CD14-positive monocyte (primary cell): ENCODE measurements around the gene MMP1. TPM values are rescaled to one million over a fixed set of nuclear protein-coding genes. Genes with fewer than 3 reads are reported as not detected.

Experiments
- DNase-seq, 3 donors: peaks; one replicate each; pipeline ENCODE4 v3.0.0-alpha.2; 2011 to 2022
- H2AFZ ChIP-seq: 2 replicates; pipeline ENCODE4 v1.6.0; 2012; ENCODE audit warnings: mild to moderate bottlenecking, low read depth, low read length, inconsistent platforms; ENCODE audit not compliant: insufficient read depth, poor library complexity, severe bottlenecking
- H3K27ac ChIP-seq, 2 donors: 1 replicate in 1 of 2; 2 replicates in 1 of 2; pipeline ENCODE4 v1.5.1; 2012 to 2013; ENCODE audit warnings: low read length in 2 of 2, control low read depth in 1 of 2, inconsistent platforms in 1 of 2, low read depth in 1 of 2, mild to moderate bottlenecking in 1 of 2
- H3K27me3 ChIP-seq, 2 donors: one replicate each; pipeline versions ENCODE4 v1.6.0 to v1.6.1; 2011 to 2013; ENCODE audit warnings: low read length in 2 of 2; ENCODE audit not compliant: control insufficient read depth in 2 of 2, insufficient read depth in 2 of 2
- H3K36me3 ChIP-seq, 2 donors: replicated peaks in 1 of 2; 1 replicate in 1 of 2; 2 replicates in 1 of 2; pipeline versions ENCODE4 v1.5.1 to v1.6.1; 2012 to 2013; ENCODE audit warnings: low read length in 2 of 2, control low read depth in 1 of 2, inconsistent platforms in 1 of 2, mild to moderate bottlenecking in 1 of 2; ENCODE audit not compliant: insufficient read depth in 2 of 2, control insufficient read depth in 1 of 2
- H3K4me1 ChIP-seq, 2 donors: 1 replicate in 1 of 2; 2 replicates in 1 of 2; pipeline versions ENCODE4 v1.5.1 to v1.6.1; 2012 to 2013; ENCODE audit warnings: low read length in 2 of 2, control low read depth in 1 of 2, inconsistent platforms in 1 of 2, mild to moderate bottlenecking in 1 of 2, moderate library complexity in 1 of 2; ENCODE audit not compliant: insufficient read depth in 2 of 2, control insufficient read depth in 1 of 2
- H3K4me2 ChIP-seq: replicated peaks from 2 replicates; pipeline ENCODE3; 2012; ENCODE audit warnings: low read length, moderate library complexity, mild to moderate bottlenecking; ENCODE audit not compliant: poor library complexity, severe bottlenecking; ENCODE audit errors: extremely low read depth
- H3K4me3 ChIP-seq, 3 experiments: fragments of 200-600 bp in 1 of 3; sonication (generic) in 1 of 3; replicated peaks in 1 of 3; 1 replicate in 2 of 3; 2 replicates in 1 of 3; pipeline ENCODE4 v1.5.1; 2011 to 2013; ENCODE audit warnings: low read length in 3 of 3, mild to moderate bottlenecking in 3 of 3, control low read depth in 2 of 3, low read depth in 2 of 3, inconsistent platforms in 1 of 3, moderate library complexity in 1 of 3
- H3K79me2 ChIP-seq: 2 replicates; pipeline ENCODE4 v1.6.0; 2012; ENCODE audit warnings: mild to moderate bottlenecking, control low read depth, inconsistent platforms, low read length, moderate library complexity; ENCODE audit not compliant: insufficient read depth
- H3K9ac ChIP-seq: 2 replicates; pipeline ENCODE4 v1.6.0; 2017; ENCODE audit warnings: low read length, mild to moderate bottlenecking; ENCODE audit not compliant: insufficient read depth, poor library complexity, severe bottlenecking
- H3K9me3 ChIP-seq, 2 donors: replicated peaks in 1 of 2; 1 replicate in 1 of 2; 2 replicates in 1 of 2; pipeline versions ENCODE4 v1.5.1 to v1.6.1; 2012 to 2013; ENCODE audit warnings: low read length in 2 of 2, control low read depth in 1 of 2; ENCODE audit not compliant: control insufficient read depth in 1 of 2, insufficient read depth in 1 of 2
- H4K20me1 ChIP-seq: 2 replicates; pipeline ENCODE4 v1.6.0; 2012; ENCODE audit warnings: mild to moderate bottlenecking, low read length, control low read depth, moderate library complexity; ENCODE audit not compliant: insufficient read depth
- H3K27ac Mint-ChIP-seq, 7 donors: one replicate each; pipeline ENCODE4 v1.8.0; 2020; ENCODE audit warnings: mild to moderate bottlenecking in 7 of 7, mixed read lengths in 7 of 7, moderate library complexity in 6 of 7, inconsistent platforms in 2 of 7
- H3K27me3 Mint-ChIP-seq, 3 donors: one replicate each; pipeline ENCODE4 v1.8.0; 2021 to 2022; ENCODE audit warnings: low read depth in 3 of 3, mild to moderate bottlenecking in 3 of 3, mixed read lengths in 3 of 3, moderate library complexity in 3 of 3, inconsistent platforms in 1 of 3
- H3K36me3 Mint-ChIP-seq, 2 donors: one replicate each; pipeline ENCODE4 v1.8.0; 2020; ENCODE audit warnings: mixed read lengths in 2 of 2, inconsistent platforms in 1 of 2, mild to moderate bottlenecking in 1 of 2
- H3K4me1 Mint-ChIP-seq: one replicate; pipeline ENCODE4 v1.8.0; 2020; ENCODE audit warnings: mild to moderate bottlenecking, mixed read lengths
- H3K4me3 Mint-ChIP-seq, 2 donors: one replicate each; pipeline ENCODE4 v1.8.0; 2020; ENCODE audit warnings: mild to moderate bottlenecking in 2 of 2, mixed read lengths in 2 of 2, moderate library complexity in 1 of 2
- H3K9me3 Mint-ChIP-seq, 7 donors: one replicate each; pipeline ENCODE4 v1.8.0; 2020 to 2022; ENCODE audit warnings: mixed read lengths in 7 of 7, mild to moderate bottlenecking in 6 of 7, moderate library complexity in 6 of 7, inconsistent platforms in 2 of 7
- CTCF ChIP-seq: fragments of 200-600 bp; IDR thresholded peaks from one replicate; pipeline ENCODE4 v1.8.0; 2022; ENCODE audit warnings: antibody characterized with exemption, mild to moderate bottlenecking
- WGBS: methylation state at CpG from one replicate; pipeline ENCODE4 v1.1.5; 2013; ENCODE audit warnings: missing lambda C conversion rate; ENCODE audit not compliant: insufficient coverage; 5-methylcytosine and 5-hydroxymethylcytosine counted together
- intact Hi-C, 2 donors: fragments of 100-400 bp; cut with micrococcal nuclease; formaldehyde crosslinking; loops; one replicate each; pipeline versions ENCODE4 v1.15.0 to v1.15.1; 2023
- polyA plus RNA-seq, 3 donors: library from polyadenylated mRNA; depleted of rRNA in 1 of 3; unstranded in 2 of 3; stranded (reverse) in 1 of 3; fragments of 300-500 nt in 2 of 3; fragments of >200 nt in 1 of 3; fragmentation: Illumina TruSeq in 2 of 3; gene quantifications; 1 replicate in 2 of 3; 2 replicates in 1 of 3; pipeline ENCODE4 v1.2.3, GENCODE V29; 2012 to 2021

MMP1 gene
- polyA plus RNA-seq, 3 donors: not detected

DNA sequence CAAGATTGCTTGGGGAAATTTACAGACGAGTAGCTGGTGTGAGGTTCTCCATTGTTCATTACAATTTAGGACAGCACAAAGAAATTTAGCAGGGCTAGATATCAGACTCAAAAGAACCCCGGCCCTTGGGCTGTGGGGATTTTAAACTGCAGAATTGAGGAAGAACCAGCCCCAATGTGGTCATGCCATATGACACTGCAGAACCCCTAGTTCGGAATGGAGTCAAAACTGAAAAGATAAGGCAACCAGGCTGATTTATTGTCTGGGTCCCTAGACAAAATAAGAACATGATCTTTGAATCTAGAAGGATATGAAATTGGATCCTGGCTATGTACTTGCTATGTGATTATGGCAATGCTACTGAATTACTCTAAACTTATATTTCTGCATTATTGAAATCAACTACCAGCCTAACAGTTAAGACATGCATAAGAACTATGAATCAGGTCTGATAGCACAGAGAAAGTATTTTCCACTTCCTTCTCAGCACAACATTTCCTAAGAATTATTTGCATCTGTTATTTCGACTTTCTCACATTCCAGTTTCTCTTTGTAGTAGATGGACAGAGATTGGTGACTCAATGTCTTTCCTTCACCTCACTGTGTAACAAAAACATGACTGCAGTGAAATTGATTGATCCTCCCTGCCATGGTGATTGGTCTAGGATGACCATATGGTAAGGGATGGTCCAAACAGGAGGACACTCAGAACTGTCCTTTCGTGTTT is 32.2 kb upstream of the MMP1 start:
- peaks cover 22 to 32% of the 10 kb centered on the region in 2 donors for H3K27me3 ChIP-seq
- no peak overlapping the region for H3K27ac Mint-ChIP-seq
- H3K79me2 ChIP-seq: no peaks in the 10 kb centered on the region
- peaks cover 4 to 7% of the 10 kb centered on the region in 2 donors for H3K9me3 ChIP-seq
- no peaks in the 10 kb centered on the region for H3K36me3 Mint-ChIP-seq
- peaks cover 0 to 8% (median 0%) of the 10 kb centered on the region in 7 donors for H3K9me3 Mint-ChIP-seq
- H3K4me3 ChIP-seq: no peak overlapping the region
- intact Hi-C loops: no loop called here
- H3K27me3 Mint-ChIP-seq: peaks cover 29 to 37% (median 30%) of the 10 kb centered on the region in 3 donors
- H3K9ac ChIP-seq: no peak overlapping the region
- no peaks in the 10 kb centered on the region for H3K4me1 Mint-ChIP-seq
- no peak overlapping the region for H3K4me2 ChIP-seq
- H3K27ac ChIP-seq: no peak overlapping the region
- no peak for DNase-seq
- no peaks in the 10 kb centered on the region for H4K20me1 ChIP-seq
- H3K4me3 Mint-ChIP-seq: peak overlapping the region in 1 of 2 donors; percentile 49
- 39% methylated on average over 3 of the region's 5 CpGs for WGBS
- H2AFZ ChIP-seq: no peak overlapping the region
- no peaks in the 10 kb centered on the region for H3K36me3 ChIP-seq
- TF ChIP-seq CTCF: no peak
- no peaks in the 10 kb centered on the region for H3K4me1 ChIP-seq

DNA sequence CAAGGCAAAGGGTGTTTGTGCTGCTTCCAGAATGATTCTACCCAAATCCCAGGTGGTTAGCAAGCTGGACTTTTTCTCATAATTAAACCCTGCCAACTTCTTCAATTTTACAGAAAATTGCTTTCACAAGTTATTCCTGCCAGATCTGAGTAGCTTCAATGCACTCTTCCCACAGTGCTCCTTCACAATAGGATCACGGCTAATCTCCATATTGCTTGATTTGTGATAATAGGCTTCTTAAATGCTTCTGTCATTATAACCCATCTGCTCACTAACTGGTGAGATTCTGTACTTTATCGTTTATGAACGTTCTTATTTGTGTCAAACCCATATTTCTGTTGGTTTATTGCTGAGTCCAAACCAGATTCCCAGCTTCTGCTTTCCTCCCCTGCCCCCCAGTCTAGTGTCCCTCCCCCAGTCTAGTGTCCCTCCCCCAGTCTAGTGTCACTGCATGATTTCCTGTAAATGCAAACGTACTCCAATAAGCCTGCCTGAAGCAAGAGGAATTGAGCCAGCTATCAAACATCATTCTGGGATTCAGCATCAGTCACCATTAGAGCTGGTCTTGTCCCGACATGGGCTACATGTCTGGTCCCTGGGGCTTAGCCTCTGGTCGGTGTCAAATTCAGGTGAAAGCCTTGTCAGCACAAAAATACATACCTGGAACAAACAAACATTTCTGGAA is 31.5 kb upstream of the MMP1 start:
- no peak overlapping the region for H3K4me3 Mint-ChIP-seq
- peaks cover 29 to 36% (median 30%) of the 10 kb centered on the region in 3 donors for H3K27me3 Mint-ChIP-seq
- H3K4me1 Mint-ChIP-seq: peaks cover 3% of the 10 kb centered on the region
- Histone ChIP-seq H3K4me3 (no peak overlapping the region), H3K27me3 (peaks cover 22 to 32% of the 10 kb centered on the region in 2 donors), H3K9ac (no peak overlapping the region), H3K4me1 (no peaks in the 10 kb centered on the region), H3K9me3 (peaks cover 4 to 7% of the 10 kb centered on the region in 2 donors), H3K36me3 (no peaks in the 10 kb centered on the region), H3K4me2 (no peak overlapping the region), H3K79me2 (no peaks in the 10 kb centered on the region), H3K27ac (no peak overlapping the region), H2AFZ (no peak overlapping the region), H4K20me1 (no peaks in the 10 kb centered on the region)
- no peak for DNase-seq
- no peak overlapping the region for H3K27ac Mint-ChIP-seq
- intact Hi-C loops: no loop called here
- no peak for TF ChIP-seq CTCF
- 70% methylated on average over 4 of the region's 6 CpGs for WGBS
- H3K9me3 Mint-ChIP-seq: peaks cover 0 to 11% (median 0%) of the 10 kb centered on the region in 7 donors
- H3K36me3 Mint-ChIP-seq: no peaks in the 10 kb centered on the region
